Measurements from ENCODE around the gene SVIL.

DNA sequence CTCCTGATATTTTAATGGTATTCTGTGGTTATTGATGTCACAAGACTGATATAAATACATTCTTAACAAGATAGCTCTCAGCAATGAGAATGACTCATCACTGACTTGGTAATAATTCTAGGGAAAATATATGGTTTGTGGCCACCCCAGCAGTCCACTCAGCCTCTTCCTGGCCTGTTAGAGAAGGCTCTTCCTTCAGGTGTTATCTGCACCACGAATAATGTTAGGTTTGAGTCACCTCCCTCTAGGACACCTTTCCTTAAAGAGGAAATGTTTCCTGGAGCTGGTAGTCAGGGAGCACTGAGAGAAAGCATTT lies 163.3 kb downstream of the SVIL start:
- TF ChIP-seq POLR2AphosphoS5 (IDR thresholded peaks at IDR 0.05): no peak
- TF ChIP-seq, protein P1, sequence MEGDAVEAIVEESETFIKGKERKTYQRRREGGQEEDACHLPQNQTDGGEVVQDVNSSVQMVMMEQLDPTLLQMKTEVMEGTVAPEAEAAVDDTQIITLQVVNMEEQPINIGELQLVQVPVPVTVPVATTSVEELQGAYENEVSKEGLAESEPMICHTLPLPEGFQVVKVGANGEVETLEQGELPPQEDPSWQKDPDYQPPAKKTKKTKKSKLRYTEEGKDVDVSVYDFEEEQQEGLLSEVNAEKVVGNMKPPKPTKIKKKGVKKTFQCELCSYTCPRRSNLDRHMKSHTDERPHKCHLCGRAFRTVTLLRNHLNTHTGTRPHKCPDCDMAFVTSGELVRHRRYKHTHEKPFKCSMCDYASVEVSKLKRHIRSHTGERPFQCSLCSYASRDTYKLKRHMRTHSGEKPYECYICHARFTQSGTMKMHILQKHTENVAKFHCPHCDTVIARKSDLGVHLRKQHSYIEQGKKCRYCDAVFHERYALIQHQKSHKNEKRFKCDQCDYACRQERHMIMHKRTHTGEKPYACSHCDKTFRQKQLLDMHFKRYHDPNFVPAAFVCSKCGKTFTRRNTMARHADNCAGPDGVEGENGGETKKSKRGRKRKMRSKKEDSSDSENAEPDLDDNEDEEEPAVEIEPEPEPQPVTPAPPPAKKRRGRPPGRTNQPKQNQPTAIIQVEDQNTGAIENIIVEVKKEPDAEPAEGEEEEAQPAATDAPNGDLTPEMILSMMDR (IDR thresholded peaks at IDR 0.05): no peak
